Vagina (tissue), 2 donors: ENCODE results near the gene MTM1.

ENCODE experiments used
- POLR2AphosphoS5 ChIP-seq, 2 donors: sonication (generic); formaldehyde crosslinking; IDR thresholded peaks; one replicate each; pipeline ENCODE4 v1.9.0; 2017; ENCODE audit warnings: antibody characterized with exemption in 2 of 2, mild to moderate bottlenecking in 2 of 2, low read depth in 1 of 2; ENCODE audit not compliant: insufficient read depth in 1 of 2
- TF ChIP-seq, protein P1 (sequence below), 3 experiments: fragments of 450-650 bp in 2 of 3; fragments of 200-600 bp in 1 of 3; sonication (generic) in 1 of 3; IDR thresholded peaks; one replicate each; pipeline ENCODE4 v1.5.1; 2017 to 2019; ENCODE audit warnings: antibody characterized with exemption in 3 of 3, mild to moderate bottlenecking in 2 of 3, moderate library complexity in 2 of 3

DNA sequence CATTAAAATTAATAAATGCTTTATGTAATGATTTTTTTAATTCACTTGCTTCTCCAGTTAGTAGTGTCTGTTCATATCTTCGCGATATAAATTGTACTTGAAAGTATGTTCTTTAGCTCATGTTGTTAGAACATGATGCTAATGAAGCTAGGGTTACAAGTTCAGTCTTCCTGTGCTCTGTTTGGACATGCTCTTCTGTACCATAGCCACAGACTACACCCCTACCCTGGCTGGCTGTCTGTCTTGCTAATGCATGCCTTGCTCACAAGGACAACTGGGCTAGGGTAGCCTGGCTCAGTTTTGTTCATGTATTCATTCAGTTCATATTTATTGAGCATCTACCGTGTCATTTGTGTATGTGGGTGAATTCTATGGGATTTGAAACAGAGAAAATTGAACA lies 74.0 kb downstream of the MTM1 start:
- TF ChIP-seq, protein P1, sequence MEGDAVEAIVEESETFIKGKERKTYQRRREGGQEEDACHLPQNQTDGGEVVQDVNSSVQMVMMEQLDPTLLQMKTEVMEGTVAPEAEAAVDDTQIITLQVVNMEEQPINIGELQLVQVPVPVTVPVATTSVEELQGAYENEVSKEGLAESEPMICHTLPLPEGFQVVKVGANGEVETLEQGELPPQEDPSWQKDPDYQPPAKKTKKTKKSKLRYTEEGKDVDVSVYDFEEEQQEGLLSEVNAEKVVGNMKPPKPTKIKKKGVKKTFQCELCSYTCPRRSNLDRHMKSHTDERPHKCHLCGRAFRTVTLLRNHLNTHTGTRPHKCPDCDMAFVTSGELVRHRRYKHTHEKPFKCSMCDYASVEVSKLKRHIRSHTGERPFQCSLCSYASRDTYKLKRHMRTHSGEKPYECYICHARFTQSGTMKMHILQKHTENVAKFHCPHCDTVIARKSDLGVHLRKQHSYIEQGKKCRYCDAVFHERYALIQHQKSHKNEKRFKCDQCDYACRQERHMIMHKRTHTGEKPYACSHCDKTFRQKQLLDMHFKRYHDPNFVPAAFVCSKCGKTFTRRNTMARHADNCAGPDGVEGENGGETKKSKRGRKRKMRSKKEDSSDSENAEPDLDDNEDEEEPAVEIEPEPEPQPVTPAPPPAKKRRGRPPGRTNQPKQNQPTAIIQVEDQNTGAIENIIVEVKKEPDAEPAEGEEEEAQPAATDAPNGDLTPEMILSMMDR (IDR thresholded peaks at IDR 0.05): no peak
- no peak for TF ChIP-seq POLR2AphosphoS5 (IDR thresholded peaks at IDR 0.05; ENCODE audit: insufficient read depth in 1 of 2, low read depth in 1 of 2)
